Heart left ventricle (tissue), 16 donors: ENCODE results near the gene KCNK18. TPM values are rescaled to one million over a fixed set of nuclear protein-coding genes. Genes with fewer than 3 reads are reported as not detected.

Source experiments
- ATAC-seq, 4 donors: fragments of 200-7000 bp; cut with Tn5 transposase; one replicate each; pipeline ENCODE4 v1.9.1; 2020 to 2022; ENCODE audit warnings: moderate library complexity in 4 of 4, mild to moderate bottlenecking in 3 of 4, moderate number of reproducible peaks in 1 of 4
- DNase-seq, 5 donors: peaks; one replicate each; pipeline ENCODE4 v3.0.0-alpha.2; 2020
- H3K27ac ChIP-seq, 12 donors: fragments of 200-600 bp; sonication (generic) in 4 of 12; one replicate each; pipeline versions ENCODE4 v1.5.0 to v1.8.0; 2016 to 2022; ENCODE audit warnings: mild to moderate bottlenecking in 2 of 12
- H3K27me3 ChIP-seq, 9 donors: fragments of 200-600 bp; sonication (generic) in 2 of 9; one replicate each; pipeline versions ENCODE4 v1.5.1 to v1.8.0; 2016 to 2022; ENCODE audit warnings: mild to moderate bottlenecking in 3 of 9
- H3K36me3 ChIP-seq, 9 donors: fragments of 200-600 bp; sonication (generic) in 2 of 9; one replicate each; pipeline versions ENCODE4 v1.5.0 to v1.8.0; 2018 to 2022; ENCODE audit warnings: mild to moderate bottlenecking in 2 of 9
- H3K4me1 ChIP-seq, 12 donors: fragments of 200-600 bp; sonication (generic) in 4 of 12; one replicate each; pipeline versions ENCODE4 v1.5.0 to v1.8.0; 2016 to 2022; ENCODE audit warnings: mild to moderate bottlenecking in 3 of 12
- H3K4me3 ChIP-seq, 12 donors: fragments of 200-600 bp; sonication (generic) in 4 of 12; one replicate each; pipeline versions ENCODE4 v1.5.0 to v1.8.0; 2017 to 2022; ENCODE audit warnings: mild to moderate bottlenecking in 9 of 12, moderate library complexity in 4 of 12
- H3K9me3 ChIP-seq, 12 donors: fragments of 200-600 bp; sonication (generic) in 4 of 12; one replicate each; pipeline versions ENCODE4 v1.5.0 to v1.8.0; 2016 to 2022; ENCODE audit warnings: mild to moderate bottlenecking in 1 of 12
- CTCF ChIP-seq, 12 donors: fragments of 200-600 bp; sonication (generic) in 4 of 12; IDR thresholded peaks; one replicate each; pipeline versions ENCODE4 v1.5.0 to v1.8.0; 2018 to 2022; ENCODE audit warnings: antibody characterized with exemption in 12 of 12, mild to moderate bottlenecking in 5 of 12
- POLR2A ChIP-seq, 2 donors: fragments of 450-650 bp; IDR thresholded peaks; one replicate each; pipeline ENCODE4 v1.6.1; 2017; ENCODE audit warnings: antibody characterized with exemption in 2 of 2, mild to moderate bottlenecking in 2 of 2, moderate library complexity in 2 of 2
- WGBS, 4 donors: extraction: QIAGEN DNeasy Blood & Tissue Kit in 2 of 4; methylation state at CpG; one replicate each; pipeline versions ENCODE4 v1.1.5 to v1.1.7; 2013 to 2018; 5-methylcytosine and 5-hydroxymethylcytosine counted together
- intact Hi-C, 10 donors: fragments of 100-400 bp; cut with DNase I; formaldehyde crosslinking; loops; one replicate each; pipeline versions ENCODE4 v1.11.1 to v1.14.2; 2022
- polyA plus RNA-seq, 2 donors: library from polyadenylated mRNA; stranded (reverse); fragments of 200-250 nt; gene quantifications; one replicate each; pipeline ENCODE4 v1.2.3, GENCODE V29; 2013
- total RNA-seq, 9 donors: library from RNA; depleted of rRNA in 2 of 9; stranded (reverse); fragments of >200 nt in 2 of 9; fragmentation: NEBNext Ultra II Directional in 3 of 9; extraction: Animal tissue kit (Norgen Biotek cat#: 25700) in 3 of 9; gene quantifications; one replicate each; pipeline versions ENCODE4 v1.1.0 to v1.2.4, GENCODE V29; 2016 to 2023
- donor health status: ischemic (EF 13 %, LVEDD 7.1; RV severe dilation, severe dysfunction).
- donor health status: healthy with polysubstance abuse.
- donor health status: DM: no; HTN: yes; CAD: no.
- donor health status: DM: no; HTN: no; CAD: no.
- donor health status: ischemic (EF 25% LVEDD 6.9; RV normal size, moderate dysfunction).
- donor health status: ischemic (EF 25% LVEDD 5.7; RV mildly dilated, moderate dysfunction).
- donor health status: healthy.
- donor health status: DM: yes; HTN: yes; CAD: no.
- donor health status: ischemic (EF 35%, LVEDD 5.7; RV mildly dilated, moderate dysfunction).
- donor health status: nonischemic (EF 11% LVEDD 7.7; RV severe dilation, severe dysfunction).
- donor health status: DM: yes; HTN: yes; CAD: no.
- donor health status: PGD.
- donor health status: ischemic (EF 29% LVEDD 5.4; RV normal size, mild dysfunction).
- donor health status: nonischemic (EF 23%, LVEDD 6.1; RV moderate dilation, normal function).

The KCNK18 gene
- total and polyA plus RNA-seq, 11 donors = not detected

DNA sequence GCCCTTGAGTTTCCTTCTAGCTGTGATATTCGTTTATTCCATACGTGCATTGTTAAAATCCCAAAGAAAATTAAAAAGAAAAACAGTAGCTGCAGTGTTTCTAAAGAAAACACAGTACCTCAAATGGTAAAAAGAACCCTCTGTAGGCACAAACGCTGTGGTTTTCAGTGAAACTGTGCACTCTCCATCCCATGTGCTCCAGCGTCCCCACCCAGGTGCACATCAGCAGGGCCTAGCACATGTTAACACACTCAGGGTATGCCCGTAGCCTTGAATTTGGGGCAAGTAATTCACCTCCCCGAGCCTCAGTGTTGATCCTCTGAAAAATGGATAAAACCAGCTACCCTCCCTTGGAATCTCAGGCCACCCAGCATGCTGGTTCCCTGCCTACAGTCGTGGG lies 53.1 kb downstream of the KCNK18 start:
- no peak for TF ChIP-seq CTCF (IDR thresholded peaks at IDR 0.05)
- no peak for TF ChIP-seq POLR2A (IDR thresholded peaks at IDR 0.05)
- H3K27ac ChIP-seq = no peak overlapping the region
- intact Hi-C loops = no loop called here
- no peaks in the 10 kb centered on the region for H3K4me1 ChIP-seq
- H3K27me3 ChIP-seq = peaks cover 0 to 63% (median 5%) of the 10 kb centered on the region in 9 donors
- no peak overlapping the region for H3K4me3 ChIP-seq
- ATAC-seq (no peak), DNase-seq (no peak)
- no peaks in the 10 kb centered on the region for H3K9me3 ChIP-seq
- WGBS, 4 donors = 54 to 68% (median 61%) methylated on average over 7 of the region's 7 CpGs
- no peaks in the 10 kb centered on the region for H3K36me3 ChIP-seq

GRCh38 chr10:117253908-117254307 lies 56.6 kb downstream of the KCNK18 start:
- H3K4me3 ChIP-seq = no peak overlapping the region
- H3K4me1 ChIP-seq = no peaks in the 10 kb centered on the region
- intact Hi-C loops = no loop called here
- H3K27me3 ChIP-seq = peaks cover 0 to 49% (median 5%) of the 10 kb centered on the region in 9 donors
- 56 to 72% (median 67%) methylated on average over 9 of the region's 9 CpGs for WGBS, 4 donors
- H3K27ac ChIP-seq = no peak overlapping the region
- no peak for TF ChIP-seq CTCF (IDR thresholded peaks at IDR 0.05)
- TF ChIP-seq POLR2A (IDR thresholded peaks at IDR 0.05) = no peak
- DNase-seq (no peak), ATAC-seq (no peak)
- no peaks in the 10 kb centered on the region for H3K9me3 ChIP-seq
- no peaks in the 10 kb centered on the region for H3K36me3 ChIP-seq

DNA sequence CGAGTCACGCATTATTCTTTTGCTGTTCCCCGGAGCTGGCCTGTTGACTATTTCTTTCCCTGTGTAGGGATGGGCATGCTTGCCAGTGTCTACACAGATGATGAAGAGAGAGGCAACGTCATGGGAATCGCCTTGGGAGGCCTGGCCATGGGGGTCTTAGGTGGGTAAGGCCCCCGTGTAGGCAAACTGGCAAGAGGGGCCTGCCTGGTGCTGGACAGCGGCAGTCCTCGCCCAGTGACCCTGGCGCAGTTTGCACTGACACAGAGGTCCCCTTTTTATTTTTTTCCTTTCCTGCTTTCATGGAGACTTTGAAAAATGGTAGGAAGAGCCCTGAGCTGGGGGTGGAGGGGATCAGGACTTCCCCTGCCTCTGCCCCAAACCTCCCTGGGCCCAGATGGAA lies 57.0 kb downstream of the KCNK18 start:
- Histone ChIP-seq H3K4me1 (no peaks in the 10 kb centered on the region), H3K9me3 (no peaks in the 10 kb centered on the region), H3K4me3 (no peak overlapping the region), H3K27ac (no peak overlapping the region), H3K36me3 (no peaks in the 10 kb centered on the region), H3K27me3 (peaks cover 0 to 49% (median 6%) of the 10 kb centered on the region in 9 donors)
- intact Hi-C loops = no loop called here
- ATAC-seq (no peak), DNase-seq (no peak)
- WGBS, 4 donors = 67 to 73% (median 73%) methylated on average over 9 of the region's 9 CpGs
- TF ChIP-seq POLR2A (IDR thresholded peaks at IDR 0.05) (no peak), CTCF (IDR thresholded peaks at IDR 0.05) (no peak)

GRCh38 chr10:117254774-117255735 lies 57.8 kb downstream of the KCNK18 start:
- H3K4me1 ChIP-seq = no peaks in the 10 kb centered on the region
- TF ChIP-seq POLR2A (IDR thresholded peaks at IDR 0.05) (no peak), CTCF (IDR thresholded peaks at IDR 0.05) (no peak)
- H3K27ac ChIP-seq = no peak overlapping the region
- peaks cover 0 to 46% (median 8%) of the 10 kb centered on the region in 9 donors for H3K27me3 ChIP-seq
- no peak overlapping the region for H3K4me3 ChIP-seq
- H3K36me3 ChIP-seq = no peaks in the 10 kb centered on the region
- intact Hi-C loops = no loop called here
- 75 to 80% (median 76%) methylated on average over 25 to 26 of the region's 26 CpGs for WGBS, 4 donors
- no peak for DNase-seq
- no peak for ATAC-seq
- H3K9me3 ChIP-seq = no peaks in the 10 kb centered on the region
